HG02943 (cell line): ENCODE measurements around the gene ADD2.

ENCODE experiments used
- ATAC-seq: cut with Tn5 transposase; IDR thresholded peaks from one replicate; pipeline ENCODE4 v1.9.1; 2021; ENCODE audit warnings: mild to moderate bottlenecking, low read depth, moderate library complexity; ENCODE audit not compliant: unreplicated experiment

The ADD2 gene

GRCh38 chr2:70785137-70785911, 17.3 kb upstream of the ADD2 start:
- ATAC-seq = no peak

GRCh38 chr2:70784320-70784719, 16.3 kb upstream of the ADD2 start:
- no peak for ATAC-seq

GRCh38 chr2:70779911-70780545, 12.0 kb upstream of the ADD2 start:
- no peak for ATAC-seq

DNA sequence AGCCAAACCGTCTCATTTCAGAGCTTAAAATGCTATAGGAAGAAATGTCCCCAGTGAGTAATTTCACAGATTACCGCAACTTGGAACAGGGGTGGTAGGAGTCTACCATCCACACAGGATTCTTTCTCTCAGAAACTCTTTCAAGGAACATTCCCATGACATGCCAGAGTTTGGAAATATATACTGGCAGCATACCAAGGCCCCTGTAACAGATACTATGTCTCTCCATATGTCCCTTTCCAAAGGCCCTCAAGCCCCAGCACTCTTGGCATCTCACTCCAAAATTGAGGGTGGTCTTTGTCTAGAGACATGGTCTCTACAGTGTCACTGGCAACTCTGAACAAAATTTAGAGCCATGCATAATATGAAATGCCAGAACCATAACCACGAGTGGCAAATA, 11.5 kb upstream of the ADD2 start:
- ATAC-seq = no peak

DNA sequence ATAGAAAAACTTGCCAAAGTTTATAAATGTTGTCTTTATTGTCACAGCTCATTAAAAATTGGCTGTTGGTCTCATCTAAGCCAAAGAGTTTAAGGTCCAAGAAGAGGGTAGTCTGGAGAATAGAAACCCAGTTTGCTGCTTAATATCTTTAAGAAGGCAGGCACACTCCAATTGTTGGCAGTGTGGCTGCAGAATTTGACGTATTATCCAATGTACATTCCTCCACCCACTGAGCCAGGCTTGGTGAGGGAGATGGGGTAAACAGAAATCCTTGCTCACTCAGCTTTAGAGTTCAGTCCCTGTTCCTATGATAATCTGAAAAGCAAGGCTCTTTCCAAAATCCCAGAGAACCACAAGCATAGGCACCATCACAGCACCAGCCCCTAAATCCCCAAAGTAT, 10.7 kb upstream of the ADD2 start:
- ATAC-seq = no peak

DNA sequence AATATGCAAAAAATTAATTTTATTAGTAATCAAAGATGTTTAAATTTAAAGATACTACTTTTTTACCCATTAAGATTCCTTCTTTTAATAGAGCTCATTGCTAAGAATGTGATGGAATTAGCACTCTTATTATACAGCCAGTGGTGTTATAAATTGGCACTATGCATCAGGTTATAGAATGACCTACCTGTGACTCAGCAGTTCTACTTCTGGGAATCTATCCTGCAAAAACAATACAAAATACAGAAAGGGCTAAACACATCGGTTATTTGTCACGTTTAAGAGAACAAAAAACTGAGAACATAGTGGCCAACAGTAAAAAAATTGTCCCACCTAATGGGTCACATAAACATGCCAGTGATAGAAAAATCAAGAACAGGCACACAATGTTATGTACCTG, 9.4 kb upstream of the ADD2 start:
- ATAC-seq = no peak

- ATAC-seq = no peak
These were observed 8.3 kb upstream of the ADD2 start for GRCh38 chr2:70776266-70776665.

- no peak for ATAC-seq
These were observed 7.1 kb upstream of the ADD2 start for GRCh38 chr2:70775141-70775540.

DNA sequence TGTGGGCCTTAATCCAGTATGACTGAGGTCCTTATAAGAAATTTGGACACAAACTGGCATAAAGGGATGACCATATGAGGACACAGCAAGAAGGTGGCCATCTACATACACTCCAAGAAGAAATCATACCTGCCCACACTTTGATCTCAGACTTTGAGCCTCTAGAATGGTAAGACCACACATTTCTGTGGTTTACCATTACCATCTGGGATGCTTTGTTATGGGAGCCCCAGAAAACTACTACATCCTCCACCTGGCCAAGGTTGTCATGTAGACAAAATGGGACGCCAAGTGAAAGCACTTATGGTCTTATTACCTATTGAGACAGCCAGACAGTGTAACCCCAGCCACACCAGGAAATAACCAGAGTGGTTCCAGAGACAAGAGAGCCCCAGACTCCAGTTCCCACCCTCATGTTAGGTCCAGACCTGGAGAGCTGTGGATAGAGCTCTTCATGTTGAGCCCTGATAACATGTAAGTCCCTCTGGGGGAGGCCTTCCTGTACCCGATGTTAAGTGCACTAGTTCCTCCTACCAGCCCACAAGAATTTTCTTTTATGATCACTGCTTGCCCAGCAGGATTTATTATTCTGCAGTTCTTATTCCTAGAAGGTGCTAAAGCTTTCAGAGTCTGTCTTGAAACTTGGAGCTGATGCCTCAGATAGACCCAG, 4.6 kb upstream of the ADD2 start:
- ATAC-seq = no peak

GRCh38 chr2:70771446-70771845, 3.4 kb upstream of the ADD2 start:
- no peak for ATAC-seq

GRCh38 chr2:70769450-70769849, 1.4 kb upstream of the ADD2 start:
- ATAC-seq = no peak

GRCh38 chr2:70768590-70769085, 638 bp upstream of the ADD2 start:
- ATAC-seq = no peak

GRCh38 chr2:70767079-70767698, 811 bp downstream of the ADD2 start:
- ATAC-seq = no peak

- ATAC-seq = no peak
These were observed 1.5 kb downstream of the ADD2 start for GRCh38 chr2:70766357-70767078.

DNA sequence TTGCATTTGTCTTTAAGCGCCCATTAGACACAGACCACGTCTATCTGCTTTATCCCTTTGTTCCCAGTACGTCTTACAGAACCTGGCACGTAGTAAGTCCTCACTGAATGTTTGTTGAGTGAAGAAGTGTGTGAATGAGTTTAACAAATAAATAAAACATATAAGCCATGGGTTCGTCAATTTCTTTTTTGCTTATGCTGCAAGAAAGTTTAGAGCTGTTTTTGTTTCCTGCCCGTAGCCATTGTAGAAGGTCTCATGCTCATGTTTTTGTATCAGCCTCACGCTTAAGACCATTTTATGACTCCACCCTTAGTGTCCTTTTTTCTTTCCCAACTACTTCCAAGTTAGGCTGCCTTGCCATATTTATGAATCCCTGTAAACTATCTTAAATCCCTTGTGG, 2.5 kb downstream of the ADD2 start:
- ATAC-seq = no peak

GRCh38 chr2:70759446-70759845, 8.6 kb downstream of the ADD2 start:
- ATAC-seq = no peak

GRCh38 chr2:70757966-70758365, 10.0 kb downstream of the ADD2 start:
- no peak for ATAC-seq

GRCh38 chr2:70757360-70757759, 10.6 kb downstream of the ADD2 start:
- ATAC-seq = no peak

DNA sequence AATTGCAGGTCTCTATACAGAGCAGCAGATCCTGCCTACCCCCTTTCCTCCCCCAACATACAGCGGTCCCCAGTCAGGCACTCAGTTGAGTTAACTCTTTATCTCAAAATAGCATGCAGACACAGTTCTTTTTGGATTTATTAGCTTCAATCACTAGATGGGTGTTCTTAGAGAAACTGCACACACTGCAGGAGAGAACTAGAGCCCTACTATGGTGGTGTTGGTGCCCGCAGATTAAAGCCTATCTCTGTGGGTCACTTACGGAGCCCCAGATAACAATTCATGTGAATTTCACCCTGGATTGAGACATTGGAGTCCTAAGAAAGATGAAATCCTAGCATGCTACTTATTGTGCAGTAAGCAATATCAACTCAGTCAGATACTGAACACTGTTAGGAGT, 11.9 kb downstream of the ADD2 start:
- ATAC-seq = no peak

DNA sequence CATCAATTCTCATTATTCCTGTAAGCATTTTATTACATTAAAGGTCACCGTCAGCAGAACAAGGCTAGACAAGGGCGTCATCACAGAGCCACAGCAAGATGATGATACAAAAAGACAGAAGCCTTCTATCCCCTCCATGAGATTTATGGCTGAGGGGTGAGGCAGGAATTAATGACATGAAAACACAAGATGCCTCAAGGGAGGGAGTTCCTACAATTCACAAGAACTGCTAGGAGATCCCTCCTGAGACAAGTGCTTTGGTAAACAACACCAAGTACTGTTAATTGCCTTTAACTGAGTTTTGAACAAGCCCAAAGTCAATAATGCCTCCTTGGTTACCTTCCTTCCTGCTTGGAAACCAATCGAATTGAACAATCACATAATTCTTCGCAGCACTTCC, 14.1 kb downstream of the ADD2 start:
- no peak for ATAC-seq

GRCh38 chr2:70753031-70753430, 15.0 kb downstream of the ADD2 start:
- ATAC-seq = no peak
